ENCODE measurements around the gene SUN1.
"Not testable (repeated sequence)": the region's sequence is repeated elsewhere in the genome, so short reads cannot be mapped to it uniquely, and the experiment has no call there.

SUN1 gene

DNA sequence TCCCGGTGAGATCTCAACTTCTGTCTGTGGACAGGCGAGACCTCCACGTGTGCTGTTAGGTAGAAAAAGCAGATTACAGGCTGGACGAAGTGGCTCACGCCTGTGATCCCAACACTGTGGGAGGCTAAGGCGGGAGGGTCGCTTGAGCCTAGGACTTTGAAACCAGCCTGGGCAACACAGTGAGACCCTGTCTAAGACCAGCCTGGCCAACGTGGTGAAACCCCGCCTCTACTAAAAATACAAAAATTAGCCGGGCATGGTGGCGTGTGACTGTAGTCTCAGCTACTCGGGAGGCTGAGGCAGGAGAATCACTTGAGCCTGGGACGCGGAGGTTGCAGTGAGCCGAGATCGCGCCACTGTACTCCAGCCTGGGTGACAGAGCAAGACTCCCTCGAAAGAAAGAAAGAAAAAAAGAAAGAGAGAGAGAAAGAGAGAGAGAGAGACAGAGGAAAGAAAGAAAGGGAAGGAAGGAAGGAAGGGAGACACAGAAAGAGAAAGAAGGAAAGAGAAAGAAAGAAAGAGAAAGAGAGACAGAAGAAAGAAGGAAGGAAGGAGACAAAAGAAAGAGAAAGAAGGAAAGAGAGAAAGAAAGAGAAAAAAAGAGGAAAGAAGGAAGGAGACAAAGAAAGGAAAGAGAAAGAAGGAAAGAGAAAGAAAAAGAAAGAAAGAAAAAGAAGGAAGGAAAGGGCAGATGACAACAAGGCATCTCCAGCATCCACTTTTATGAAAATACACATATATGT is 29.6 kb upstream of the SUN1 start:
- peak overlapping the region; percentile 90 for H3K27ac Mint-ChIP-seq
- H3K36me3 Mint-ChIP-seq (ENCODE audit: low read depth), result peaks cover 27% of the 10 kb centered on the region
- peaks cover 19% of the 10 kb centered on the region for H3K4me1 Mint-ChIP-seq
- no peak for DNase-seq
- no peak overlapping the region for H3K4me3 Mint-ChIP-seq
- no peaks in the 10 kb centered on the region for H3K27me3 Mint-ChIP-seq (ENCODE audit: low read depth, poor library complexity)
- TF ChIP-seq, protein P1, sequence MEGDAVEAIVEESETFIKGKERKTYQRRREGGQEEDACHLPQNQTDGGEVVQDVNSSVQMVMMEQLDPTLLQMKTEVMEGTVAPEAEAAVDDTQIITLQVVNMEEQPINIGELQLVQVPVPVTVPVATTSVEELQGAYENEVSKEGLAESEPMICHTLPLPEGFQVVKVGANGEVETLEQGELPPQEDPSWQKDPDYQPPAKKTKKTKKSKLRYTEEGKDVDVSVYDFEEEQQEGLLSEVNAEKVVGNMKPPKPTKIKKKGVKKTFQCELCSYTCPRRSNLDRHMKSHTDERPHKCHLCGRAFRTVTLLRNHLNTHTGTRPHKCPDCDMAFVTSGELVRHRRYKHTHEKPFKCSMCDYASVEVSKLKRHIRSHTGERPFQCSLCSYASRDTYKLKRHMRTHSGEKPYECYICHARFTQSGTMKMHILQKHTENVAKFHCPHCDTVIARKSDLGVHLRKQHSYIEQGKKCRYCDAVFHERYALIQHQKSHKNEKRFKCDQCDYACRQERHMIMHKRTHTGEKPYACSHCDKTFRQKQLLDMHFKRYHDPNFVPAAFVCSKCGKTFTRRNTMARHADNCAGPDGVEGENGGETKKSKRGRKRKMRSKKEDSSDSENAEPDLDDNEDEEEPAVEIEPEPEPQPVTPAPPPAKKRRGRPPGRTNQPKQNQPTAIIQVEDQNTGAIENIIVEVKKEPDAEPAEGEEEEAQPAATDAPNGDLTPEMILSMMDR (IDR thresholded peaks at IDR 0.05), result no peak
- H3K9me3 Mint-ChIP-seq, result peaks cover 37% of the 10 kb centered on the region

DNA sequence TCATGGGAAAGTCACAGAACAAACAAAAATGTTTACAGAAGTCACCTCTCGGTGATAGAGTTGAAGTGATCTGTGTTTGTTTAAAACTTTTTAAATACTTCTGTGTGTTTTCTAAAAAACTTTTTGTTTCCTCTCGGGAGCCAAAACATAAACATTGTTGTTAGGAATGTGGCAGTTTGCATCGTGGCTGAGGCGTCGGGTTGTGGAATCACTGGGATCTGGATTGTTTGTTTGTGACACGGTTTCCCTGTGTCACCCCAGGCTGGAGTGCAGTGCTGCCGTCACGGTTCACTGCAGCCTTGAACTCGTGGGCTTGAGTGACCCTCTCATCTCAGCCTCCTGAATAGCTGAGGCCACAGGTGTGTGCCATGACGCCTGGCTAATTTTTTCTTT is 29.0 kb upstream of the SUN1 start:
- TF ChIP-seq, protein P1 (IDR thresholded peaks at IDR 0.05), result no peak
- peaks cover 19% of the 10 kb centered on the region for H3K4me1 Mint-ChIP-seq
- peaks cover 28% of the 10 kb centered on the region for H3K36me3 Mint-ChIP-seq (ENCODE audit: low read depth)
- no peaks in the 10 kb centered on the region for H3K27me3 Mint-ChIP-seq (ENCODE audit: low read depth, poor library complexity)
- peak overlapping the region; percentile 38 for H3K27ac Mint-ChIP-seq
- peaks cover 38% of the 10 kb centered on the region for H3K9me3 Mint-ChIP-seq
- no peak for DNase-seq
- no peak overlapping the region for H3K4me3 Mint-ChIP-seq

DNA sequence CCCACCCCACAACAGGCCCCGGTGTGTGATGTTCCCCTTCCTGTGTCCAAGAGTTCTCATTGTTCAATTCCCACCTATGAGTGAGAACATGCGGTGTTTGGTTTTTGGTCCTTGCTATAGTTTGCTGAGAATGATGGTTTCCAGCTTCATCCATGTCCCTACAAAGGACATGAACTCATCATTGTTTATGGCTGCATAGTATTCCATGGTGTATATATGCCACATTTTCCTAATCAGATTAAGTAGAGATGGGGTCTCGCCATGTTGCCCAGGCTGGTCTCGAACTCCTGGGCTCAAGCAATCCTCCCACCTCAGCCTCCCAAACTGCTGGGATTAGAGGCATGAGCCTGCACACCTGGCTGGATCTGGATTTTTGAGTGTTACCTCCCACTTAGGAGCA is 28.5 kb upstream of the SUN1 start:
- H3K27me3 Mint-ChIP-seq (ENCODE audit: low read depth, poor library complexity); DNase-seq; H3K4me3 Mint-ChIP-seq; H3K27ac Mint-ChIP-seq: not testable (repeated sequence)
- Mint-ChIP-seq H3K36me3 (ENCODE audit: low read depth) (peaks cover 32% of the 10 kb centered on the region), H3K4me1 (peaks cover 19% of the 10 kb centered on the region), H3K9me3 (peaks cover 41% of the 10 kb centered on the region)

DNA sequence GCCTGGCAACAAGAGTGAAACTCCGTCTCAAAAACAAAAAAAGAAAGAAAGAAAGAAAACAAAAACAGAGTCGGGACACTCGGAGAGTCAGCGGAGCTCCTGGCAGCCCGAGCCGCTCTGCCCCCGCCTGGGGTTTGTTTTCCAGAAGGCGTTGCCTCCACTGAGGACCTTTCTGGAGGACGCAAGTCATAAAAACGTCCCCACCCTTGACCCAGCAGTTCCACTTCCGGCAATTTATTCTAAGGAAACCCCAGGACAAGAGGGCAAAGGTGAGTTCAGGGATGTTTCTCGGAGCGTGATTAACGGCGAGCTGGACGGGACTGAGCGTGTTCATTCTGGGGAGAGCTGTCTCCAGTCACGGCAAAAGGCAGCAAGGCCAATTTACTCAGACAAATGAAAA is 27.0 kb upstream of the SUN1 start:
- peaks cover 33% of the 10 kb centered on the region for H3K36me3 Mint-ChIP-seq (ENCODE audit: low read depth)
- peaks cover 42% of the 10 kb centered on the region for H3K9me3 Mint-ChIP-seq
- H3K27ac Mint-ChIP-seq, result peak overlapping the region; percentile 82
- TF ChIP-seq, protein P1 (IDR thresholded peaks at IDR 0.05), result no peak
- H3K4me1 Mint-ChIP-seq, result peaks cover 19% of the 10 kb centered on the region
- H3K4me3 Mint-ChIP-seq, result peak overlapping the region; percentile 5
- peak; percentile 40 for DNase-seq
- H3K27me3 Mint-ChIP-seq (ENCODE audit: low read depth, poor library complexity), result no peaks in the 10 kb centered on the region

DNA sequence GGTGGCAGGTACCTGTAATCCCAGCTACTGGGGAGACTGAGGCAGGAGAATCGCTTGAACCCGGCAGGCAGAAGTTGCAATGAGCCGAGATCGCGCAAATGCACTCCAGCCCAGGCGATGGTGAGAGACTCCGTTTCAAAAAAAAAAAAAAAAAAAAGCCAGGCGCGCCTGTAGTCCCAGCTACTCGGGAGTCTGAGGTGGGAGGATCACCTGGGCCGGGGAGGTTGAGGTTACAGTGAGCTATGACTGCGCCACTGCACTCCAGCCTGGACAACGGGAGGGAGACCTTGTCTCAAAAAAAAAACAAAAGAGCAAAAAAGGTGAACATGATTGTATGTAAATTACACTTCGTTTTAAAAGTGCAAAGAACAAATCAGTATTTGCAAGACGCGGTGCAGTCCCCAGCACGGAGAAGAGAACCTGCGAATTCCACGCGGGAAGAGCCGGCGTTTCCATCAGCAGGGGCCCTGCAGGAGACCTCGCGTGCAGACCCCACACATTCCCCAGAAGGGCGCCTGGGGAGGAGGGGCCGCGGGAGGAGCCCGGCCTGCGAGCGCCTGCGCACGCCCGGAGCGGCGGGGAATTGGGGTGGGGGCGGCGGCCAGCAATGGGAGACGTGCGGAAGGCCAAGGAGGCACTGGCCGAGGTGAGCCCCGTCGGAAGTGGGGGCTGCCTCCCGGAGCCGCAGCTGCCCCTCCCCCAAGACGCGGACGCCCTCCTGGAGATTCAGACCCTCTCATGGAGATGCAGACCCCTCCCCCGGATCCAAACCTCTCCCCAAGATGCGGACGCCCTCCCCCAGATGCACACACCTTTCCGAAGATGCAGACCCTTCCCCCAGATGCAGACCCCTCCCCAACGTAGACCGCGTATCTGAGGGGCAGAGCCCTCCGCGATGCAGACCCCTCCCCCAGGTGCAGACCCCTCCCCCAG is 16.7 kb upstream of the SUN1 start:
- peak overlapping the region; percentile 39 for H3K27ac Mint-ChIP-seq
- peaks cover 56% of the 10 kb centered on the region for H3K4me1 Mint-ChIP-seq
- TF ChIP-seq, protein P1 (IDR thresholded peaks at IDR 0.05), result no peak
- peaks cover 27% of the 10 kb centered on the region for H3K36me3 Mint-ChIP-seq (ENCODE audit: low read depth)
- H3K9me3 Mint-ChIP-seq, result peaks cover 20% of the 10 kb centered on the region
- peaks cover 3% of the 10 kb centered on the region for H3K27me3 Mint-ChIP-seq (ENCODE audit: low read depth, poor library complexity)
- DNase-seq, result peak; percentile 88
- peak overlapping the region; percentile 87 for H3K4me3 Mint-ChIP-seq

DNA sequence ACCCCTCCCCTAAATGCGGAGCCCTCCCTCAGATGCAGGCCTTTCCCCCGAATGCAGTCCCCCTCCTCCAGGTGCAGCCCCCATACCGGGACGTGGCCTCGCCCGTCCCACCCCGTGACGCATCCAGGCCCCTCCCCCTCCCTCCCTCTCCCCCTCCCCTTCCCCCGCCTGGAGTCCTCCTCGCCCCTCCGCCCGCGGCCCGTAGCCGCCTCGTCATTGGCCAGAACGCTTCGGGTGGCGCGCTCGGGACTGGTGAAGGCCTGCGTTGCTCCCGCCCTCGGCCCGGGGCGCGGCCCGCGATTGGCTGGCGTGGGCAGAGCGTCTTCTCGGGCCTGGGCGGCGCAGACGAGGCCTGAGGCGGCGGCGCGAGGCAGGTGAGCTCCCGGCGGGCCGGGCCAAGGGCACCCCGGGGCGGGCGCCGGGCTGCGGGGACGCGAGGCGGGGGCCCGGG is 16.0 kb upstream of the SUN1 start:
- DNase-seq, result peak; percentile 97
- Mint-ChIP-seq H3K27ac (peak overlapping the region; percentile 39), H3K4me3 (peak overlapping the region; percentile 87), H3K9me3 (peaks cover 19% of the 10 kb centered on the region), H3K4me1 (peaks cover 61% of the 10 kb centered on the region), H3K36me3 (ENCODE audit: low read depth) (peaks cover 31% of the 10 kb centered on the region), H3K27me3 (ENCODE audit: low read depth, poor library complexity) (peaks cover 3% of the 10 kb centered on the region)
- TF ChIP-seq, protein P1 (IDR thresholded peaks at IDR 0.05), result no peak

Measured in nephron progenitor cell (in vitro differentiated cells).